NCI-H1048 (cell line): ENCODE measurements around the gene ANKRD11.

ENCODE experiments used
- DNase-seq: peaks from one replicate; lab custom pipeline; 2025; lab: John Stamatoyannopoulos, UW

The ANKRD11 gene

GRCh38 chr16:89490439-89491237 lies at the start of gene ANKRD11:
TSS of gene ANKRD11 (minus strand) at chr16:89490561. CDS start at chr16:89317019, 173,542 bp downstream.
- peak; percentile 85 for DNase-seq

GRCh38 chr16:89538286-89538685 lies 47.9 kb upstream of the ANKRD11 start:
- no peak for DNase-seq

GRCh38 chr16:89537549-89537925 lies 47.2 kb upstream of the ANKRD11 start:
- no peak for DNase-seq

- DNase-seq: no peak
Measured at GRCh38 chr16:89536886-89537548, 46.7 kb upstream of the ANKRD11 start.

GRCh38 chr16:89536371-89536770 lies 46.0 kb upstream of the ANKRD11 start:
- no peak for DNase-seq

- no peak for DNase-seq
Measured at GRCh38 chr16:89534252-89534756, 43.9 kb upstream of the ANKRD11 start.

GRCh38 chr16:89531821-89532526 lies 41.6 kb upstream of the ANKRD11 start:
- DNase-seq: no peak

GRCh38 chr16:89530401-89531381 lies 40.3 kb upstream of the ANKRD11 start:
- DNase-seq: no peak

- no peak for DNase-seq
Measured at GRCh38 chr16:89529097-89529496, 38.7 kb upstream of the ANKRD11 start.

GRCh38 chr16:89525146-89525913 lies 35.0 kb upstream of the ANKRD11 start:
- DNase-seq: no peak

- no peak for DNase-seq
Measured at GRCh38 chr16:89523680-89524344, 33.5 kb upstream of the ANKRD11 start.

- no peak for DNase-seq
Measured at GRCh38 chr16:89522287-89522686, 31.9 kb upstream of the ANKRD11 start.

- DNase-seq: no peak
Measured at GRCh38 chr16:89519881-89520280, 29.5 kb upstream of the ANKRD11 start.

GRCh38 chr16:89517128-89517527 lies 26.8 kb upstream of the ANKRD11 start:
- DNase-seq: no peak

GRCh38 chr16:89512453-89512852 lies 22.1 kb upstream of the ANKRD11 start:
- no peak for DNase-seq

GRCh38 chr16:89511374-89511773 lies 21.0 kb upstream of the ANKRD11 start:
- DNase-seq: no peak

- DNase-seq: no peak
Measured at GRCh38 chr16:89510526-89510925, 20.2 kb upstream of the ANKRD11 start.

GRCh38 chr16:89507834-89508590 lies 17.7 kb upstream of the ANKRD11 start, which contains the start of gene SPG7:
TSS of gene SPG7 (plus strand) at chr16:89508403. CDS start at chr16:89508418, 15 bp downstream.
- peak; percentile 54 for DNase-seq

GRCh38 chr16:89507214-89507833 lies 17.0 kb upstream of the ANKRD11 start:
- DNase-seq: no peak
